IMR-90 (cell line): ENCODE measurements around the gene EHMT1.

ENCODE experiments used
- CEBPB ChIP-seq: IDR thresholded peaks from 2 replicates; pipeline ENCODE4 v1.6.1; 2012; ENCODE audit warnings: low read depth, low read length, improper control_type of control experiment
- CTCF ChIP-seq: conservative IDR thresholded peaks from 2 replicates; pipeline ENCODE4 v1.5.1; 2012; ENCODE audit warnings: mild to moderate bottlenecking, low read depth, low read length, improper control_type of control experiment
- MAFK ChIP-seq: IDR thresholded peaks from 2 replicates; pipeline ENCODE4 v1.6.1; 2012; ENCODE audit warnings: low read depth, low read length, improper control_type of control experiment
- MXI1 ChIP-seq: IDR thresholded peaks from 2 replicates; pipeline ENCODE4 v1.6.1; 2012; ENCODE audit warnings: low read depth, mild to moderate bottlenecking, low read length, moderate library complexity, borderline replicate concordance
- POLR2A ChIP-seq: IDR thresholded peaks from 2 replicates; pipeline ENCODE4 v1.6.1; 2012; ENCODE audit warnings: mild to moderate bottlenecking, low read depth, low read length
- RAD21 ChIP-seq: IDR thresholded peaks from 2 replicates; pipeline ENCODE4 v1.6.1; 2012; ENCODE audit warnings: low read length, improper control_type of control experiment
- RCOR1 ChIP-seq: IDR thresholded peaks from 2 replicates; pipeline ENCODE4 v1.6.1; 2012; ENCODE audit warnings: mild to moderate bottlenecking, low read length, improper control_type of control experiment; ENCODE audit not compliant: insufficient replicate concordance
- RFX5 ChIP-seq: IDR thresholded peaks from 2 replicates; pipeline ENCODE4 v1.8.0; 2012; ENCODE audit warnings: low read depth, mild to moderate bottlenecking, low read length, moderate library complexity
- USF2 ChIP-seq: fragments of 150-350 bp; IDR thresholded peaks from 2 replicates; pipeline ENCODE4 v1.6.1; 2017; ENCODE audit warnings: mild to moderate bottlenecking, antibody characterized with exemption, low read length, low read depth

GRCh38 chr9:137607141-137607857, 11.5 kb upstream of the EHMT1 start:
- no peak for TF ChIP-seq USF2
- TF ChIP-seq CTCF, result no peak
- TF ChIP-seq POLR2A, result no peak
- no peak for TF ChIP-seq RCOR1
- TF ChIP-seq MXI1, result no peak
- TF ChIP-seq CEBPB, result no peak
- TF ChIP-seq RFX5, result no peak
- no peak for TF ChIP-seq MAFK
- no peak for TF ChIP-seq RAD21
